OCI-LY3 (cell line): ENCODE data around the gene ZMYND11.

Experiments
- EZH2phosphoT487 ChIP-seq: fragments of 200-600 bp; shearing (Covaris generic); IDR thresholded peaks from 2 replicates; pipeline ENCODE4 v1.6.1; 2018; ENCODE audit warnings: antibody characterized with exemption, mixed run types, low read depth
- TF ChIP-seq, protein P1 (sequence below): fragments of 200-600, 300-600 bp; sonication (generic); IDR thresholded peaks from 2 replicates; pipeline ENCODE4 v1.5.1; 2014; ENCODE audit warnings: antibody characterized with exemption, low read length, low read depth

DNA sequence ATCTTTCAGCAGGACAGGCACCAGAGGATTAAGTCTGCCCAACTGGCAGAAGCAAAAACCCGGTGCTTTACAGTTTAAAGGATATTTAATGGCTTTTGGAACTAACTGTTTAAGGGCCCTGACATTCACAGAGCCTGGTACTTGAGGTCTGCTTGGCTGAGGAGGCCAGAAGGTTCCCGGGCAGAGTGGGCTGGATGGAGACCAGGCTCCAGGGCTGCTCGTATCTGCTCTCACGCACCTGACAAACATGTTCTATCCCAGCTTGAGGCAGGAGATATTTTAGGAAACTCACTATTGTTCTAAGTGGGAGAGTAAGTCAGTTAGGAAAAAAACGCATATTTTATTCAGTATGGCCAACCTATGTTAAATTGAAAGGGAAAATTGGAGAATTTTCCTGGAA lies 143.5 kb downstream of the ZMYND11 start:
- TF ChIP-seq, protein P1, sequence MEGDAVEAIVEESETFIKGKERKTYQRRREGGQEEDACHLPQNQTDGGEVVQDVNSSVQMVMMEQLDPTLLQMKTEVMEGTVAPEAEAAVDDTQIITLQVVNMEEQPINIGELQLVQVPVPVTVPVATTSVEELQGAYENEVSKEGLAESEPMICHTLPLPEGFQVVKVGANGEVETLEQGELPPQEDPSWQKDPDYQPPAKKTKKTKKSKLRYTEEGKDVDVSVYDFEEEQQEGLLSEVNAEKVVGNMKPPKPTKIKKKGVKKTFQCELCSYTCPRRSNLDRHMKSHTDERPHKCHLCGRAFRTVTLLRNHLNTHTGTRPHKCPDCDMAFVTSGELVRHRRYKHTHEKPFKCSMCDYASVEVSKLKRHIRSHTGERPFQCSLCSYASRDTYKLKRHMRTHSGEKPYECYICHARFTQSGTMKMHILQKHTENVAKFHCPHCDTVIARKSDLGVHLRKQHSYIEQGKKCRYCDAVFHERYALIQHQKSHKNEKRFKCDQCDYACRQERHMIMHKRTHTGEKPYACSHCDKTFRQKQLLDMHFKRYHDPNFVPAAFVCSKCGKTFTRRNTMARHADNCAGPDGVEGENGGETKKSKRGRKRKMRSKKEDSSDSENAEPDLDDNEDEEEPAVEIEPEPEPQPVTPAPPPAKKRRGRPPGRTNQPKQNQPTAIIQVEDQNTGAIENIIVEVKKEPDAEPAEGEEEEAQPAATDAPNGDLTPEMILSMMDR, result no peak
- no peak for TF ChIP-seq EZH2phosphoT487
